Measurements from ENCODE around the gene ITIH3.

Gene ITIH3

GRCh38 chr3:52831500-52832301, 37.1 kb downstream of the ITIH3 start:
- Histone ChIP-seq H4K91ac (ENCODE audit: low read depth, low read length) (no peak overlapping the region), H3K27ac (ENCODE audit: low read depth, low read length) (no peak overlapping the region), H3K4ac (ENCODE audit: low read depth, low read length) (no peak overlapping the region), H3K9ac (ENCODE audit: low read length) (no peak overlapping the region), H4K8ac (ENCODE audit: low read depth, low read length) (no peak overlapping the region), H3K4me1 (ENCODE audit: control insufficient read depth in 1 of 2, insufficient read depth in 2 of 2, low read length in 2 of 2) (no peaks in the 10 kb centered on the region), H2AFZ (ENCODE audit: insufficient read depth, low read length, poor library complexity) (no peak overlapping the region), H3K4me3 (ENCODE audit: low read depth, low read length) (no peak overlapping the region), H3K23ac (ENCODE audit: low read length) (no peak overlapping the region), H3K14ac (ENCODE audit: low read length) (no peak overlapping the region), H2BK5ac (ENCODE audit: low read depth, low read length, poor library complexity) (no peak overlapping the region), H3K18ac (ENCODE audit: low read length) (no peak overlapping the region), H4K12ac (ENCODE audit: low read depth, low read length) (no peak overlapping the region), H3K9me3 (ENCODE audit: insufficient read depth, low read depth, low read length) (no peaks in the 10 kb centered on the region), H2BK120ac (ENCODE audit: insufficient read depth, low read length, poor library complexity) (no peak overlapping the region), H2AK5ac (ENCODE audit: low read length) (no peak overlapping the region), H3K4me2 (ENCODE audit: low read length) (no peak overlapping the region), H3K79me1 (ENCODE audit: low read length) (no peaks in the 10 kb centered on the region), H3K27me3 (ENCODE audit: insufficient read depth, low read length) (no peaks in the 10 kb centered on the region), H2BK12ac (ENCODE audit: low read length) (no peak overlapping the region), H3K79me2 (ENCODE audit: control insufficient read depth, insufficient read depth, low read length, poor library complexity) (no peaks in the 10 kb centered on the region), H3K36me3 (ENCODE audit: control insufficient read depth in 1 of 2, insufficient read depth in 2 of 2, low read length in 2 of 2) (peaks cover 0 to 3% of the 10 kb centered on the region in 2 experiments)
- no CpG with 5 or more reads among the region's 21 CpGs for WGBS (ENCODE audit: extremely low coverage, insufficient coverage, insufficient read length)
- DNase-seq = peak in 1 of 2 donors; percentile 49

GRCh38 chr3:52833202-52833601, 38.6 kb downstream of the ITIH3 start:
- Histone ChIP-seq H4K12ac (ENCODE audit: low read depth, low read length) (no peak overlapping the region), H3K23ac (ENCODE audit: low read length) (no peak overlapping the region), H2BK12ac (ENCODE audit: low read length) (no peak overlapping the region), H3K4me3 (ENCODE audit: low read depth, low read length) (no peak overlapping the region), H3K9me3 (ENCODE audit: insufficient read depth, low read depth, low read length) (no peaks in the 10 kb centered on the region), H3K79me1 (ENCODE audit: low read length) (no peaks in the 10 kb centered on the region), H3K9ac (ENCODE audit: low read length) (no peak overlapping the region), H3K27ac (ENCODE audit: low read depth, low read length) (no peak overlapping the region), H2AK5ac (ENCODE audit: low read length) (no peak overlapping the region), H3K4ac (ENCODE audit: low read depth, low read length) (no peak overlapping the region), H3K4me1 (ENCODE audit: control insufficient read depth in 1 of 2, insufficient read depth in 2 of 2, low read length in 2 of 2) (no peaks in the 10 kb centered on the region), H3K14ac (ENCODE audit: low read length) (no peak overlapping the region), H2BK120ac (ENCODE audit: insufficient read depth, low read length, poor library complexity) (no peak overlapping the region), H4K8ac (ENCODE audit: low read depth, low read length) (no peak overlapping the region), H2BK5ac (ENCODE audit: low read depth, low read length, poor library complexity) (no peak overlapping the region), H3K79me2 (ENCODE audit: control insufficient read depth, insufficient read depth, low read length, poor library complexity) (no peaks in the 10 kb centered on the region), H3K18ac (ENCODE audit: low read length) (no peak overlapping the region), H2AFZ (ENCODE audit: insufficient read depth, low read length, poor library complexity) (no peak overlapping the region), H3K4me2 (ENCODE audit: low read length) (no peak overlapping the region), H3K27me3 (ENCODE audit: insufficient read depth, low read length) (no peaks in the 10 kb centered on the region), H4K91ac (ENCODE audit: low read depth, low read length) (no peak overlapping the region), H3K36me3 (ENCODE audit: control insufficient read depth in 1 of 2, insufficient read depth in 2 of 2, low read length in 2 of 2) (peaks cover 0 to 6% of the 10 kb centered on the region in 2 experiments)
- DNase-seq = no peak
- WGBS (ENCODE audit: extremely low coverage, insufficient coverage, insufficient read length) = no CpG with 5 or more reads among the region's 14 CpGs

GRCh38 chr3:52834871-52835501, 40.4 kb downstream of the ITIH3 start, which contains the start of gene MUSTN1:
Gene MUSTN1 (minus strand): TSS chr3:52835019. CDS start chr3:52834948, 71 bp downstream.
- no peaks in the 10 kb centered on the region for H3K79me1 ChIP-seq (ENCODE audit: low read length)
- no peak within 1 kb of the TSS for H2BK12ac ChIP-seq (ENCODE audit: low read length)
- no peak within 1 kb of the TSS for H2AFZ ChIP-seq (ENCODE audit: insufficient read depth, low read length, poor library complexity)
- H3K79me2 ChIP-seq (ENCODE audit: control insufficient read depth, insufficient read depth, low read length, poor library complexity) = no peaks in the 10 kb centered on the region
- H3K23ac ChIP-seq (ENCODE audit: low read length) = no peak within 1 kb of the TSS
- H3K9ac ChIP-seq (ENCODE audit: low read length) = no peak within 1 kb of the TSS
- H3K36me3 ChIP-seq (ENCODE audit: control insufficient read depth in 1 of 2, insufficient read depth in 2 of 2, low read length in 2 of 2) = peaks cover 0 to 6% of the 10 kb centered on the region in 2 experiments
- H3K4ac ChIP-seq (ENCODE audit: low read depth, low read length) = no peak within 1 kb of the TSS
- H3K14ac ChIP-seq (ENCODE audit: low read length) = no peak within 1 kb of the TSS
- WGBS (ENCODE audit: extremely low coverage, insufficient coverage, insufficient read length) = no CpG with 5 or more reads among the region's 11 CpGs
- H3K4me3 ChIP-seq (ENCODE audit: low read depth, low read length) = no peak within 1 kb of the TSS
- H2BK120ac ChIP-seq (ENCODE audit: insufficient read depth, low read length, poor library complexity) = no peak within 1 kb of the TSS
- H2BK5ac ChIP-seq (ENCODE audit: low read depth, low read length, poor library complexity) = no peak within 1 kb of the TSS
- H3K9me3 ChIP-seq (ENCODE audit: insufficient read depth, low read depth, low read length) = no peaks in the 10 kb centered on the region
- H3K27me3 ChIP-seq (ENCODE audit: insufficient read depth, low read length) = no peaks in the 10 kb centered on the region
- no peak within 1 kb of the TSS for H4K91ac ChIP-seq (ENCODE audit: low read depth, low read length)
- no peak within 1 kb of the TSS for H3K18ac ChIP-seq (ENCODE audit: low read length)
- DNase-seq = no peak
- no peak within 1 kb of the TSS for H3K4me2 ChIP-seq (ENCODE audit: low read length)
- no peaks in the 10 kb centered on the region for H3K4me1 ChIP-seq (ENCODE audit: control insufficient read depth in 1 of 2, insufficient read depth in 2 of 2, low read length in 2 of 2)
- no peak within 1 kb of the TSS for H4K12ac ChIP-seq (ENCODE audit: low read depth, low read length)
- no peak within 1 kb of the TSS for H4K8ac ChIP-seq (ENCODE audit: low read depth, low read length)
- H3K27ac ChIP-seq (ENCODE audit: low read depth, low read length) = no peak within 1 kb of the TSS
- no peak within 1 kb of the TSS for H2AK5ac ChIP-seq (ENCODE audit: low read length)

- Histone ChIP-seq H3K4me3 (ENCODE audit: low read depth, low read length) (no peak overlapping the region), H3K14ac (ENCODE audit: low read length) (no peak overlapping the region), H3K4ac (ENCODE audit: low read depth, low read length) (no peak overlapping the region), H2BK5ac (ENCODE audit: low read depth, low read length, poor library complexity) (no peak overlapping the region), H3K27me3 (ENCODE audit: insufficient read depth, low read length) (no peaks in the 10 kb centered on the region), H3K79me2 (ENCODE audit: control insufficient read depth, insufficient read depth, low read length, poor library complexity) (no peaks in the 10 kb centered on the region), H3K4me2 (ENCODE audit: low read length) (no peak overlapping the region), H3K4me1 (ENCODE audit: control insufficient read depth in 1 of 2, insufficient read depth in 2 of 2, low read length in 2 of 2) (no peaks in the 10 kb centered on the region), H3K79me1 (ENCODE audit: low read length) (no peaks in the 10 kb centered on the region), H2BK120ac (ENCODE audit: insufficient read depth, low read length, poor library complexity) (no peak overlapping the region), H3K27ac (ENCODE audit: low read depth, low read length) (no peak overlapping the region), H4K12ac (ENCODE audit: low read depth, low read length) (no peak overlapping the region), H4K91ac (ENCODE audit: low read depth, low read length) (no peak overlapping the region), H2BK12ac (ENCODE audit: low read length) (no peak overlapping the region), H3K23ac (ENCODE audit: low read length) (no peak overlapping the region), H2AK5ac (ENCODE audit: low read length) (no peak overlapping the region), H3K9ac (ENCODE audit: low read length) (no peak overlapping the region), H3K18ac (ENCODE audit: low read length) (no peak overlapping the region), H3K36me3 (ENCODE audit: control insufficient read depth in 1 of 2, insufficient read depth in 2 of 2, low read length in 2 of 2) (peaks cover under 1 to 6% of the 10 kb centered on the region in 2 experiments), H3K9me3 (ENCODE audit: insufficient read depth, low read depth, low read length) (no peaks in the 10 kb centered on the region), H4K8ac (ENCODE audit: low read depth, low read length) (no peak overlapping the region), H2AFZ (ENCODE audit: insufficient read depth, low read length, poor library complexity) (no peak overlapping the region)
- no CpG with 5 or more reads among the region's 8 CpGs for WGBS (ENCODE audit: extremely low coverage, insufficient coverage, insufficient read length)
- DNase-seq = no peak
These were observed 41.3 kb downstream of the ITIH3 start for GRCh38 chr3:52835766-52836470.
